HG03103 (cell line): ENCODE results near the gene TBC1D3H.
"Not testable (repeated sequence)": the region's sequence is repeated elsewhere in the genome, so short reads cannot be mapped to it uniquely, and the experiment has no call there.

ENCODE experiments used
- ATAC-seq: cut with Tn5 transposase; IDR thresholded peaks from one replicate; pipeline ENCODE4 v1.9.1; 2021; ENCODE audit warnings: low read depth; ENCODE audit not compliant: unreplicated experiment

Gene TBC1D3H

DNA sequence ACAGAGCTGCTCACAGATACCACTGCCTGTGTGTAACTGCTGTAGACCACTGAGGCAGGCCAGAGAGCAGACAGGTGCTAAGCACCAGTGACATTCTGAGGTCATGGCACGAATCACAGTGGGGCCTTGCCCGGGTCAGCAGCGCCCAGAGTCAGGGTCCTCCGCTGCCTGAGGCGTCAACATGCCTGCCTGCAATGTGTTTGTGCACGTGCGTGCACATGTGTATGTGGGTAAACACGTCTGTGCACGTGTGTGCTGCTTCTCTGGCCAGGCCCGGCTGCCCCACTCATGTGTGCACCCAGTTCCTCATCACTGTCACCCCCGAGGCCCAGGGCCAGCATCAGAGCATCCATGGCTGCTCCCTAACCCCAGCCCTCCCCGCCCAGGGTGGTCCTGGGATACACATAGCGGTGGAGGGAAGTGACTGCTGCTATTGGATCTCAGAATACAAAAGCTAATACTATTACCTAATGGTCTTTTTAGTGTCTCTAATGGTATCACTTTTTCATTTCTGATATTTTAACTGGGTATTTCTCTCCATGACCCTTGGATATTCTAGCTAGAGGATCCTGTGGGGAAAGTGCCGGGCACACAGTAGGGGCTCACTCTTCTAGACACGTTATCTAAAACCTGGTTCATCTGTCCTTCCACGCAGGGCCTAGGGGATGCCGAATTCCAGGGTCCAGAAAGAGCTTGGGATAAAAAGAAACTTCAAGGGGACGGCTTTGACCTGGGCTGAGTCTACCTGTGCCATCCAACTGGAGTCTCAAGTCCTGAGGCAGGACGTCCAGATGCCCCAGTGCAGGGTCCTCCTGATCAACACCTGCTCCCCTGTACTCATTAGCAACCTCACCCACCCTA, at the start of gene TBC1D3H:
Gene TBC1D3H (minus strand): TSS at position 51 of the 861 bp plus-strand sequence. CDS start 1,540 bp downstream, outside the sequence.
- ATAC-seq: not testable (repeated sequence)

DNA sequence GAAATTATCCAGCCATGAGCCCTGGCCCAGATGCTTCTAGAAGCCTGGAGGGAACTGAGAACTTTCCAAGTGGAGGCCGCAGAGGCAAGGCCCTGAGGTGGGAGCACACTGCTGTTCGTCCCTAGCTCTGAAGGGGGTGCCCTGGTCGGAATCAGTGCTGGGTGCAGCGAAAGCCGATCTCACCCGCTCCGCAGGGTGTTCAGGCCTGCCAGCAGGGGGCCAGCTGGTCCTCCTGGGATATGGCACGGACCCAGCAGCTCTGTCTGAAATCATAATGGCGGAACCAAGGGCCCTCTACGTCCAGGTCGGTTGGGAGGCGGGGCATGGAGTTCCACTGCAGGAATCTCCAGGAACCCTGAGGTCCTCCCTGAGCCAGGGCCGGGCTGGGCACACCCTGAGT, 40.7 kb upstream of the TBC1D3H start:
- ATAC-seq: not testable (repeated sequence)

DNA sequence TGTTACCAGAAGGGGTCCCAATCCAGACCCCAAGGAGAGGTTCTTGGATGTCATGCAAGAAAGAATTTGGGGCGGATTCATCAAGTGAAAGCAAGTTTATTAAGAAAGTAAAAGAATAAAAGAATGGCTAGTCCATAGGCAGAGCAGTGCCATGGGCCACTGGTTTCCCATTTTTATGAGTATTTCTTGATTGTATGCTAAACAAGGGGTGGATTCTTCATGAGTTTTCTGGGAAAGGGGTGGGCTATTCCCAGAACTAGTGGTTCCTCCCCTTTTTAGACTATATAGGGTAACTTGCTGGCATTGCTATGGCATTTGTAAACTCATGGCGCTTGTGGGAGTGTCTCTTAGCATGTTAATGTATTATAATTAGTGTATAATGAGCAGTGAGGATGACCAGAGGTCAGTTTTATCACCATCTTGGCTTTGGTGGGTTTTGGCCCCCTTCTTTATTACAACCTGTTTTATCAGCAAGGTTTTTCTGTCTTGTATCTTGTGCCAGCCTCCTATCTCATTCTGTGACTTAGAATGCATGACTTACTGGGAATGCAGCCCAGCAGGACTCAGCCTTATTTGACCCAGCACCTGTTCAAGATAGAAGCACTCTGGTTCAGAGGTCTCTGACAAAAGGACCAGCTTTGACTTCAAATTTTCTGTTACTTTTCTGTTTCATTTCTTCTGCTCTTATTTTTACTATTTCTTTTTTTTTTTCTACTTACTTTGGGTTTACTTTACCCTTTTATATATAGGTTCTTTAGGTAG, 27.1 kb upstream of the TBC1D3H start:
- not testable (repeated sequence) for ATAC-seq

- not testable (repeated sequence) for ATAC-seq
Measured at GRCh38 chr17:36390943-36391645, 2.9 kb upstream of the TBC1D3H start.

DNA sequence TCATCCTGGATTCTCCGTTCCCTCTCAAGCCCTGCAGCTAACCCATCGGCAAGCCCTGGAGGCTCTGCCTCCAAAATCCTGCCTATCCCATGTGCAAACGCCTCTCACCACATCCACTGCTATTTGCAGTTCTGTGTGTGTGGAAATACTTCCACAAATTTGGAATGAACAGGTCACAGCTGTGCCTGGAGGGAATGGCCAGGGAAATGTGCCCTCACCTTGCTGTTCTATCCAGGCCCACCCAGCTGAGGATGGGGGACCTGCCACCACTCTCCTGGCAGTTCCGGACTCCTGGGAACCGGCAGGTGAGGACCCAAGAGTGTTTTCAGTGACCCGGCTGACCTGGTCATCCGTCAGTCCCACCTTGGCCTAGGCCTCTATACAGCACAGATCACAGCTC, 12.3 kb downstream of the TBC1D3H start:
- ATAC-seq: not testable (repeated sequence)

- not testable (repeated sequence) for ATAC-seq
Measured at GRCh38 chr17:36362496-36362895, 25.7 kb downstream of the TBC1D3H start.
